GDM1 (cell line): ENCODE results near the gene SKAP1.
"Not testable (repeated sequence)": the region's sequence is repeated elsewhere in the genome, so short reads cannot be mapped to it uniquely, and the experiment has no call there.

Source experiments
- DNase-seq: peaks from one replicate; lab custom pipeline; 2025; lab: John Stamatoyannopoulos, UW

The SKAP1 gene

GRCh38 chr17:48209973-48210372 lies 220.0 kb downstream of the SKAP1 start:
- no peak for DNase-seq

- no peak for DNase-seq
Measured at GRCh38 chr17:48207776-48208544, 222.1 kb downstream of the SKAP1 start.

- not testable (repeated sequence) for DNase-seq
Measured at GRCh38 chr17:48207036-48207435, 223.0 kb downstream of the SKAP1 start.

GRCh38 chr17:48202959-48203358 lies 227.1 kb downstream of the SKAP1 start:
- DNase-seq, result no peak

GRCh38 chr17:48198950-48199541 lies 231.0 kb downstream of the SKAP1 start:
- no peak for DNase-seq

- DNase-seq, result no peak
Measured at GRCh38 chr17:48195910-48196309, 234.1 kb downstream of the SKAP1 start.

GRCh38 chr17:48194097-48194550 lies 235.9 kb downstream of the SKAP1 start:
- DNase-seq, result no peak

GRCh38 chr17:48192321-48192731 lies 237.7 kb downstream of the SKAP1 start:
- no peak for DNase-seq

- no peak for DNase-seq
Measured at GRCh38 chr17:48191362-48191761, 238.7 kb downstream of the SKAP1 start.

- no peak for DNase-seq
Measured at GRCh38 chr17:48190871-48191270, 239.1 kb downstream of the SKAP1 start.

- DNase-seq, result no peak
Measured at GRCh38 chr17:48187872-48188608, 242.0 kb downstream of the SKAP1 start.

GRCh38 chr17:48186317-48186716 lies 243.7 kb downstream of the SKAP1 start:
- DNase-seq, result not testable (repeated sequence)

GRCh38 chr17:48184721-48185120 lies 245.3 kb downstream of the SKAP1 start:
- DNase-seq, result no peak

- DNase-seq, result no peak
Measured at GRCh38 chr17:48181653-48182052, 248.4 kb downstream of the SKAP1 start.

- DNase-seq, result no peak
Measured at GRCh38 chr17:48180842-48181629, 249.0 kb downstream of the SKAP1 start.

GRCh38 chr17:48179071-48179945 lies 250.7 kb downstream of the SKAP1 start:
- DNase-seq, result no peak

GRCh38 chr17:48178317-48178716 lies 251.7 kb downstream of the SKAP1 start:
- no peak for DNase-seq

- DNase-seq, result no peak
Measured at GRCh38 chr17:48177816-48178215, 252.2 kb downstream of the SKAP1 start.

- no peak for DNase-seq
Measured at GRCh38 chr17:48176471-48176855, 253.6 kb downstream of the SKAP1 start.

- no peak for DNase-seq
Measured at GRCh38 chr17:48175692-48176470, 254.1 kb downstream of the SKAP1 start.
